ENCODE data around the gene CFAP100. TPM values are rescaled to one million over a fixed set of nuclear protein-coding genes. Genes with fewer than 3 reads are reported as not detected.

CFAP100 gene
- total and polyA plus RNA-seq, 9 of the 15 experiments (the other 6 are each of a cell fraction or from before 2014, with no cell fraction given): not detected

DNA sequence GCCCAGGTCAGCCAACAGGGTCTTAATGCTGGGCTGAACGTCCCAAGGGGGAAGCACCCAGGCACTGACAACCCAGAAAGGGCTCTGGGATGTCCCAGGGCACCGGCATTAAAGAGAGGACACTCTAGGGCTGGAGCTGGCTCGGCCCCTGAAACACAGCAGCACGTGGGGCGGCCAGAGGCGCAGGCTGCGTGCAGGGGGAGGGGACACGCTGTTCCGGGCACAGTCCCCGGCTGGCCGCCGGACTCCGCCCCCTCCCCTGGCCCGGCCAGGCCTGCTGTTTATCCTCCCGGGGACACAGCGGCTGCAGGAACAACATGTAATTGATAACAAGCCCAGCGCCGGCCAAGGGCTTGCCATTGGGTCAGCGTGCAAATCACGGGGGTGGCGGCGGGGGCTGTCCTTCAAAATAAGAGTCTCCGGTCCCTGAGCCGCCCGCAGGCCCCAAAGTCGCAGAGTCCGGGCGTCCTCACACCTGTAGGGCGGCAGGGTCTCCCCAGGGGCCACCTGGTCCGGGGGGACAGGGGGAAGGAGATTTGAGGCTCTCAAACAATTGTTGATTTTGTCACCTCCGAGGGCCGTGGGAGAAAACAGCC lies 38.8 kb upstream of the CFAP100 start (continued):
- TF ChIP-seq NCOA4 (IDR thresholded peaks at IDR 0.05; ENCODE audit: partially characterized antibody) (no peak), NFIX (CRISPR knock-in tag; IDR thresholded peaks at IDR 0.05; ENCODE audit: low read depth) (no peak), BRCA1 (IDR thresholded peaks at IDR 0.05) (no peak), BRCA1 (CRISPR knock-in tag; IDR thresholded peaks at IDR 0.05) (no peak), ZNF584 (CRISPR knock-in tag; IDR thresholded peaks at IDR 0.05; ENCODE audit: low read depth) (no peak), ZNF140 (CRISPR knock-in tag; IDR thresholded peaks at IDR 0.05) (no peak), NFE2L1 (tag; IDR thresholded peaks at IDR 0.05; ENCODE audit: borderline replicate concordance, low read depth) (no peak), RUNX1 (IDR thresholded peaks at IDR 0.05; ENCODE audit: low read depth) (no peak), ESRRA (IDR thresholded peaks at IDR 0.05; ENCODE audit: borderline replicate concordance, low read depth) (peak; percentile 41; the same call in 1 of the 2 replicates), CREB1 (IDR thresholded peaks at IDR 0.05) (no peak), CREB1 (CRISPR knock-in tag; IDR thresholded peaks at IDR 0.05) (0 out of 2 replicates have a peak, but pooled peaks have one; percentile 10), ZNF274 (IDR thresholded peaks at IDR 0.05; ENCODE audit: borderline replicate concordance, low read depth, low read length) (no peak), MYC (IDR thresholded peaks at IDR 0.05; ENCODE audit: low read depth, low read length) (peak; percentile 86), MYC (CRISPR knock-in tag; IDR thresholded peaks at IDR 0.05; ENCODE audit: borderline replicate concordance, low read depth) (no peak), TARDBP (IDR thresholded peaks at IDR 0.05) (peak; percentile 54; the same call in 1 of the 2 replicates), TCF7L2 (IDR thresholded peaks at IDR 0.05; ENCODE audit: low read depth, low read length) (no peak)
- TF ChIP-seq, protein P1, sequence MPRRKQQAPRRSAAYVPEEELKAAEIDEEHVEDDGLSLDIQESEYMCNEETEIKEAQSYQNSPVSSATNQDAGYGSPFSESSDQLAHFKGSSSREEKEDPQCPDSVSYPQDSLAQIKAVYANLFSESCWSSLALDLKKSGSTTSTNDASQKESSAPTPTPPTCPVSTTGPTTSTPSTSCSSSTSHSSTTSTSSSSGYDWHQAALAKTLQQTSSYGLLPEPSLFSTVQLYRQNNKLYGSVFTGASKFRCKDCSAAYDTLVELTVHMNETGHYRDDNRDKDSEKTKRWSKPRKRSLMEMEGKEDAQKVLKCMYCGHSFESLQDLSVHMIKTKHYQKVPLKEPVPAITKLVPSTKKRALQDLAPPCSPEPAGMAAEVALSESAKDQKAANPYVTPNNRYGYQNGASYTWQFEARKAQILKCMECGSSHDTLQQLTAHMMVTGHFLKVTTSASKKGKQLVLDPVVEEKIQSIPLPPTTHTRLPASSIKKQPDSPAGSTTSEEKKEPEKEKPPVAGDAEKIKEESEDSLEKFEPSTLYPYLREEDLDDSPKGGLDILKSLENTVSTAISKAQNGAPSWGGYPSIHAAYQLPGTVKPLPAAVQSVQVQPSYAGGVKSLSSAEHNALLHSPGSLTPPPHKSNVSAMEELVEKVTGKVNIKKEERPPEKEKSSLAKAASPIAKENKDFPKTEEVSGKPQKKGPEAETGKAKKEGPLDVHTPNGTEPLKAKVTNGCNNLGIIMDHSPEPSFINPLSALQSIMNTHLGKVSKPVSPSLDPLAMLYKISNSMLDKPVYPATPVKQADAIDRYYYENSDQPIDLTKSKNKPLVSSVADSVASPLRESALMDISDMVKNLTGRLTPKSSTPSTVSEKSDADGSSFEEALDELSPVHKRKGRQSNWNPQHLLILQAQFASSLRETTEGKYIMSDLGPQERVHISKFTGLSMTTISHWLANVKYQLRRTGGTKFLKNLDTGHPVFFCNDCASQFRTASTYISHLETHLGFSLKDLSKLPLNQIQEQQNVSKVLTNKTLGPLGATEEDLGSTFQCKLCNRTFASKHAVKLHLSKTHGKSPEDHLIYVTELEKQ (CRISPR knock-in tag; IDR thresholded peaks at IDR 0.05): no peak
- TF ChIP-seq, protein P2, sequence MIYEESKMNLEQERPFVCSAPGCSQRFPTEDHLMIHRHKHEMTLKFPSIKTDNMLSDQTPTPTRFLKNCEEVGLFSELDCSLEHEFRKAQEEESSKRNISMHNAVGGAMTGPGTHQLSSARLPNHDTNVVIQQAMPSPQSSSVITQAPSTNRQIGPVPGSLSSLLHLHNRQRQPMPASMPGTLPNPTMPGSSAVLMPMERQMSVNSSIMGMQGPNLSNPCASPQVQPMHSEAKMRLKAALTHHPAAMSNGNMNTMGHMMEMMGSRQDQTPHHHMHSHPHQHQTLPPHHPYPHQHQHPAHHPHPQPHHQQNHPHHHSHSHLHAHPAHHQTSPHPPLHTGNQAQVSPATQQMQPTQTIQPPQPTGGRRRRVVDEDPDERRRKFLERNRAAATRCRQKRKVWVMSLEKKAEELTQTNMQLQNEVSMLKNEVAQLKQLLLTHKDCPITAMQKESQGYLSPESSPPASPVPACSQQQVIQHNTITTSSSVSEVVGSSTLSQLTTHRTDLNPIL (CRISPR knock-in tag; IDR thresholded peaks at IDR 0.05): no peak
- TF ChIP-seq, protein P3, sequence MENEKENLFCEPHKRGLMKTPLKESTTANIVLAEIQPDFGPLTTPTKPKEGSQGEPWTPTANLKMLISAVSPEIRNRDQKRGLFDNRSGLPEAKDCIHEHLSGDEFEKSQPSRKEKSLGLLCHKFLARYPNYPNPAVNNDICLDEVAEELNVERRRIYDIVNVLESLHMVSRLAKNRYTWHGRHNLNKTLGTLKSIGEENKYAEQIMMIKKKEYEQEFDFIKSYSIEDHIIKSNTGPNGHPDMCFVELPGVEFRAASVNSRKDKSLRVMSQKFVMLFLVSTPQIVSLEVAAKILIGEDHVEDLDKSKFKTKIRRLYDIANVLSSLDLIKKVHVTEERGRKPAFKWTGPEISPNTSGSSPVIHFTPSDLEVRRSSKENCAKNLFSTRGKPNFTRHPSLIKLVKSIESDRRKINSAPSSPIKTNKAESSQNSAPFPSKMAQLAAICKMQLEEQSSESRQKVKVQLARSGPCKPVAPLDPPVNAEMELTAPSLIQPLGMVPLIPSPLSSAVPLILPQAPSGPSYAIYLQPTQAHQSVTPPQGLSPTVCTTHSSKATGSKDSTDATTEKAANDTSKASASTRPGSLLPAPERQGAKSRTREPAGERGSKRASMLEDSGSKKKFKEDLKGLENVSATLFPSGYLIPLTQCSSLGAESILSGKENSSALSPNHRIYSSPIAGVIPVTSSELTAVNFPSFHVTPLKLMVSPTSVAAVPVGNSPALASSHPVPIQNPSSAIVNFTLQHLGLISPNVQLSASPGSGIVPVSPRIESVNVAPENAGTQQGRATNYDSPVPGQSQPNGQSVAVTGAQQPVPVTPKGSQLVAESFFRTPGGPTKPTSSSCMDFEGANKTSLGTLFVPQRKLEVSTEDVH (IDR thresholded peaks at IDR 0.05; ENCODE audit: low read depth, partially characterized antibody): no peak

All from K562 (cell line).